Measurements from ENCODE around the gene CDC123.
"Not testable (repeated sequence)": the region's sequence is repeated elsewhere in the genome, so short reads cannot be mapped to it uniquely, and the experiment has no call there.

Gene CDC123

DNA sequence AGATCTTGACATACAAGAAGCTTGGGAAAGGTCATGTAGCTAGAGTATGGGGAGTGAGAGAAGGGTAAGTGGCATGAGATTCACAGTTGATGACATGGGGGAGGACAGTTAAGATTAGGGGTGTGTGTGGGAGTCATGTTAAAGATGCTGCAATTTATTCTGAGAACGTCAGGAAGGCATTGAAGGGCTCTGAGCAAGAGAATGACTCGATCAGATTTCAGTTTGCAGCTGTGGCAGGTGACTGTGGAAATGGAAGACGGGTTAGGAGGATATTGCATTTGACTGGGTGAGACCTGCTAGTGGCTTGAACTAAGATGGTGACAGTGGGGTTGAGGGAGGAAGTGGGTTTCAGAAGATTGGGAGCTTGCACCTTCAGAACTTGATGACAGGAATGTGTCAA, 5.6 kb downstream of the CDC123 start:
- TF ChIP-seq GATA1 (IDR thresholded peaks at IDR 0.05; ENCODE audit: low read depth, low read length) (no peak), POLR2A (IDR thresholded peaks at IDR 0.05; ENCODE audit: low read length) (no peak)
- no peak for DNase-seq

DNA sequence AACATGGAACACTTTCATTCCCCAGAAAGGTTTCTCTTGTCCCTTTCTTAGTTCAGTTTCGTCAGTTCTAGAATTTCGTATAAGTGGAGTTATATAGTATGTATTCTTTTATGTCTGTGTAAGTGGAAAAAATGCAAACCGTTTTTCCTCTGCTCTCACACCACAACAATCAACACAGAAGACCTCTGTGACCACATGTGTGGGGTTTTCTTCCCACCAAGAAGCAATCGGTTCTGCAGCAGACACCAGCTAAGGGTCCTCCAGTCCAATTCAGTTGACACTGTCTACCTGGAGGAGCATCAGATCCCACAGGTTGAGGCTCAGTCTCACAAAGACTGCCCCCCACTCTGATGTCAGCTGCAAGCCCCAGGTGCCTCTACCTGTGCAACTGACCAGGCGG, 6.2 kb downstream of the CDC123 start:
- TF ChIP-seq GATA1 (IDR thresholded peaks at IDR 0.05; ENCODE audit: low read depth, low read length) (no peak), POLR2A (IDR thresholded peaks at IDR 0.05; ENCODE audit: low read length) (no peak)
- DNase-seq, result no peak

DNA sequence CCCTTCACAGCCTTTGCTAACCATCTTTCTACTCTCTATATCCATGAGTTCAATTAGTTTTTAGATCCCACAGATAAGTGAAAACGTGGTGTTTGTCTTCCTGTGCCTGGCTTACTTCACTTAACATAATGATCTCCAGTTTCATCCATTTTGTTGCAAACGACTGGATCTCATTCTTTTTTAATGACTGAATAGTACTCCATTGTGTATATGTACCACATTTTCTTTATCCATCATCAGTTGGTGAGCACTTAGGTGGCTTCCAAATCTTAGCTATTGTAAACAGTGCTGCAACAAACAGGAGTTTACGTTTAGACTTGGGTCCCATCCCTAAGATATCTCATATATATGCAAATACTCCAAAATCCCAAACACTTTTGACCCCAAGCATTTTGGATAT, 9.1 kb downstream of the CDC123 start:
- TF ChIP-seq GATA1 (IDR thresholded peaks at IDR 0.05; ENCODE audit: low read depth, low read length) (no peak), POLR2A (IDR thresholded peaks at IDR 0.05; ENCODE audit: low read length) (no peak)
- no peak for DNase-seq

DNA sequence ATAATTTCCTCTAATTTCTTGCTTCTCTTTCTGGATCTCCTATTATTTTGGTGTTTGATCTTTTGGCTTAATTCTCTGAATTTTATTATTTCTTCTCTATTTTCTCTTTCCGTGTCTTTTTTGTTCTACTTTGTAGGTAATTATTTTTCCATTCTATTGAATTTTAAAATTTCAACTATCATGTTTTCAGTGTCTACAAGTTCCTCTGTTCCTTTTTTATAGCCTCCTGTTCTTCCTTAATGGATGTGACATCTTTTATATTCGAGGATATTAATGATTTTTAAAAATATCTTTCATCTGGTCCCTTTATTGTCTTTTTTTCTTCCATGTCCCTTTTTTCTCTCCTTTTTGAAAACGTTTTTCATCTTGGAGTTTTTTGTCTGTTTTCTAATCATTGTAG, 11.1 kb downstream of the CDC123 start:
- no peak for DNase-seq
- TF ChIP-seq GATA1 (IDR thresholded peaks at IDR 0.05; ENCODE audit: low read depth, low read length) (no peak), POLR2A (IDR thresholded peaks at IDR 0.05; ENCODE audit: low read length) (no peak)

DNA sequence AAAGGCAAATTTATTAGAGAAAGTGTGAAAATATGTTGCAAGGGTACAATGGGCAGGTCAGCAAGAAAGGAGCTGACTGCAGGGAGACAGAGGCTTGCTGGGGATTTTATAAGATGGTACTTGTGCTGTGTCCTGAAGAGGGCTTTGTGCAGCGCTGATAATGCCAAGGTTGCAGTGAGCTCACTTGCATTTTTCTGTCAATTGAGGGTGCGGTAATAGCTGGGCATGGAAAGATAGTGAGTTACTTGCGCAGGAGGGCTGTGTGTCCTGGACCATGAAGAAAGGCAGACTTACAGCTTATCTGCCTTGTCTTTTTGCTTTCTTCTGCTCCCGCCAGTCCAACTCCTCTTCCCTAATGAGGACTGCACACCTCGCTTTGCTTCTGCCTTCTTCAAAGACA, 12.5 kb downstream of the CDC123 start:
- TF ChIP-seq POLR2A (IDR thresholded peaks at IDR 0.05; ENCODE audit: low read length) (peak; percentile 50), GATA1 (IDR thresholded peaks at IDR 0.05; ENCODE audit: low read depth, low read length) (no peak)
- peak; percentile 15 to 57 for DNase-seq

DNA sequence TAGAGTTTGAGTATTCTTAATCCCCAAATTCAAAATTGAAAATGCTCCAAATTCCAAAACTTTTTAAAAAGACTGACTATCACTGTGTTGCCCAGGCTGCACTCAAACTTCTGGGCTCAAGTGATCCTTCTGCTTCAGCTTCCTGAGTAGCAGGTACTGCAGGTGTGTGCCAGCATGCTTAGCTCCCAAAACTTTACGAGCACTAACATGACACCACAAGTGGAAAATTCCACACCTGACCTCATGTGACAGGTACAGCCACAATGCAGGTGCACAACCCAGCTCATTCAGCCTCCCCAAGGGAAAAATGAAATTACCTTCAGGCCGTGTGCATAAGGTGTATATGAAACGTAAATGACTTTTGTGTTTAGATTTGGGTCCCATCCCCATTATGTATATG, 16.5 kb downstream of the CDC123 start:
- TF ChIP-seq POLR2A (IDR thresholded peaks at IDR 0.05; ENCODE audit: low read length) (no peak), GATA1 (IDR thresholded peaks at IDR 0.05; ENCODE audit: low read depth, low read length) (no peak)
- no peak for DNase-seq

DNA sequence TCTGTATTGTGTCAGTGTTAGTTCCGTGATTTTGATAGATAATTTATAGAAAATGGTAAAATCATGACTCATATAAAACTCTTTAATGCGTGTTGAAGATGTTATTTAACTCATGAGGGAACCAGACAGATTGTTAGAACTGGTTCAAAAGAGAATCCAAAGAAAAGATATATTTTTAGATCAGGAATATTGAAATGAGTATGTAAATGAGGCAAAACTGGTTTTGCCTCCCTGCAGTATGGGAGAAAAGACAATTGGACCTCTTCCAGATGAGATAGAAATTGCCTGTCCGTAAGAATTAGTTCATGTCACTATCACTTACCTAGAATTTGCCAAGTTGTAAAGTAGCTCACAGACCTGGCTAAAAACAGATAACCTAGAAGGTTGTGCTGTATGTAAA, 17.6 kb downstream of the CDC123 start:
- no peak for TF ChIP-seq GATA1 (IDR thresholded peaks at IDR 0.05; ENCODE audit: low read depth, low read length)
- TF ChIP-seq POLR2A (IDR thresholded peaks at IDR 0.05; ENCODE audit: low read length), result no peak
- no peak for DNase-seq

DNA sequence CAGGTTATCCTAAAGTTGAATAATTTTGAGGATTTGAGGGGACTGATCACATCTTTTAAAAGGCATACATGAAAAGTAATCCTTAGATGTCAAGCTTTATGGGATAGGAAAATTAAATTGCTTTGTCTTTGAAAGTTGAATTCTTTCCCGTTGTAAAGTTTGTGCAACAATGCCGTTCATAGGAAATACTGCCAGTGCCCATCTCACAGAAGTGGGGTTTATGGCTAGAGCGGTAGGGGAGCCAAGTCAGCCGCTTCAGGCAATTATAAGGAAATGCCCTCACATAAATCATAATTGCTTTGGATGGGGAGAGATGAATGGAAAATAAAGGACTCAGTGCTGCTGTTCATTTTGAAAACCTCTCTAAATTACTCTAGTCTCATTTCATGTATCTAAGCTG, 18.1 kb downstream of the CDC123 start:
- TF ChIP-seq GATA1 (IDR thresholded peaks at IDR 0.05; ENCODE audit: low read depth, low read length) (no peak), POLR2A (IDR thresholded peaks at IDR 0.05; ENCODE audit: low read length) (no peak)
- no peak for DNase-seq

DNA sequence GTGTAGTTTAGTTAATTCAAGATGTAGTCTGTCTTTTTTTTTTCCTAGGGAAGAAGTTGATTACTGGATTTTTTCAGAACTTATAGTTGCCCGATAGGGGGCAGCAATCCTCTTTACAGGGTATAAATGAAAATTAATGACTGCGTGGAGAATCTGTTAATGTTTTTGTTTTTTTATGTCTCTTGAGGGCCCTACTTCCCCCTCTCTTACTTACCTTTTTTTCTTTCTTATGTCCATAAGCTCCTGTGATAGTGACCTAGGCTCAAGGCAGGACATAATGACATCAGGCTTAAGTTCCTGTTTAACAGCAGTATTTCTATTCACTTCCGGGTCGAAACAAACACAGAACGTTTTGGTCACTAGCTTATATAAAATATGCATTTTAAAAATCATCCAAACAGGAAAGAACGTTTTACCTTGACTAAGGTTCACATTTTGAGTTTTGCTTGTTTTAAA, 18.8 kb downstream of the CDC123 start:
- DNase-seq, result peak; percentile 73 to 85

DNA sequence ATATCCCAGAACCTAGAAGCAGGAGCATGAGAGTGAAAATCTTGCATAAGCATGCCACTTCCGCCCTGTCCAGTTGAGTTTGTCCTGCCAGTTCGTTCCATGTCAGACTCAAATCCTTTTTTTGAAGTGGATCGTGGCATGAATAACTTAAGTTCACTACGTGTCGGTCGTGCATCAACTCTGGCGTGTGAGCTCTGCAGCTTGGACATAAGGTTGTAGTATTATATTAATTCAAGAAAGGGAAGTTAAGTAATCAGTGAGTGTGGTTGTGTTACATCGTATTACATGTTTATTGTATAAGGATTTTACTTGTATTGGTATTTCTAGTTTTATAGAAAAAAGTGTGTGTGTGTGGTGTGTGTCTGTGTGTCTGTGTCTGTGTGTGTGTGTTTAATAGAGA, 23.0 kb downstream of the CDC123 start:
- no peak for DNase-seq
- TF ChIP-seq POLR2A (IDR thresholded peaks at IDR 0.05; ENCODE audit: low read length), result no peak
- TF ChIP-seq GATA1 (IDR thresholded peaks at IDR 0.05; ENCODE audit: low read depth, low read length), result no peak

More for the DNA sequence above, 18.8 kb downstream of the CDC123 start:
- TF ChIP-seq GATA1 (IDR thresholded peaks at IDR 0.05; ENCODE audit: low read depth, low read length), result no peak

DNA sequence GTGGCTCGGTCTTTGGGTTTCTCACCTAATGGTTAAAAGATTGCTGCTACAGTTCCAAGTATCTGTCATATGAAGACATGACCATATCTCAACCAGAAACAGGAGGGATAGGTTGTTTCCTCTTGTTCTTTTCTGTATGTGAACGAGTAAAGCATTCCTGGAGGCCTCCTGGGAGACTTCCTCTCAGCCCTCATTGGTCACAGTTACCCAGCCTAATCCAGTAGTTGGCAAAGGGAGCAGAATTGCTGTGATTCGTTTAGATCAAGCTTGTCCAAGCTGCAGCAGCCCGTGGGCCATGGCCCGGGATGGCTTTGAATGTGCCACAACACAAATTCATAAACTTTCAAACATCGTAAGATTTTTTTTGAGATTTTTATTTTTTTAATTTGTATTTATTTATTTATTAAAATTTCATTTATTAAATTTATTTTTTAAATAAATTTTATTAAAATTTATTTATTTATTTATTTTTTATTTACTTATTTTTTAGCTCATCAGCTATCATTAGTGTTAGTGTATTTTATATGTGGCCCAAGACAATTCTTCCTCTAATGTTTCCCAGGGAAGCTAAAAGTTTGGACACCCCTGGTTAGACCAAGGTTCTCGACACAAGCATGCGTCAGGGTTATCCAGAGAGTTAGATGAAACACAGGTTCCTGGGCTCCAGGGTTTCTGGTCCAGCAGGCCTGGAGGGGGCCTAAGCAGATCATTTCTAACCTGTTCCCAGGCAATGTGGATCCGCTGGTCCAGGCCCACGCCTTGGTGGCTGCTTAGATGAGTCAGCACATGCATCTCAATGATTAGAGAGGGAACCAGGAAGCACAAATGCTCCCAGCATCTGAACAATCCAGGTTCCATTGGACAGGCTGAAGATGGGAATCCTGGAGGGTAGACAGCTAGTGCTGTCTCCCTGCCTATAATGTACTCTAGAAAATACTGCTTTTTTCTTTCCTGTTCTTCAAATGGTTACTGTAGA, 25.6 kb downstream of the CDC123 start:
- peak; percentile 25 to 47 for DNase-seq
- no peak for TF ChIP-seq POLR2A (IDR thresholded peaks at IDR 0.05; ENCODE audit: low read length)
- no peak for TF ChIP-seq GATA1 (IDR thresholded peaks at IDR 0.05; ENCODE audit: low read depth, low read length)

DNA sequence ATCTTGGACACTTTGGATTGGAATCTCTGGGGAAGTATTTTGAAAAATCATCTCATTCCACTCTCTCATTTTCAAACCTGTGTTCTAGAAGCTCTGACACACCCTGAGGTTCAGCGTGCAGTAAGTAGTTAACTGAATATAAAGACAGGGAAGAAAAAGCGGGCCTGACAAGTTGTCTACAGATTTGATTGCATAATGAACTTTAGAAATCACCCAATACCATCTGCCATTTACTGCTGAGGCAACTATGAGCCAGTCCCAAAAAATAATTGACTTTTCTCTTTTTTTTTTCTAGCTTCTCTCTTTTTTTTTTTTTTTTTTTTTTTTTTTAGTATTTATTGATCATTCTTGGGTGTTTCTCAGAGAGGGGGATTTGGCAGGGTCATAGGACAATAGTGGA, 29.5 kb downstream of the CDC123 start:
- no peak for TF ChIP-seq POLR2A (IDR thresholded peaks at IDR 0.05; ENCODE audit: low read length)
- no peak for TF ChIP-seq GATA1 (IDR thresholded peaks at IDR 0.05; ENCODE audit: low read depth, low read length)
- DNase-seq, result no peak

DNA sequence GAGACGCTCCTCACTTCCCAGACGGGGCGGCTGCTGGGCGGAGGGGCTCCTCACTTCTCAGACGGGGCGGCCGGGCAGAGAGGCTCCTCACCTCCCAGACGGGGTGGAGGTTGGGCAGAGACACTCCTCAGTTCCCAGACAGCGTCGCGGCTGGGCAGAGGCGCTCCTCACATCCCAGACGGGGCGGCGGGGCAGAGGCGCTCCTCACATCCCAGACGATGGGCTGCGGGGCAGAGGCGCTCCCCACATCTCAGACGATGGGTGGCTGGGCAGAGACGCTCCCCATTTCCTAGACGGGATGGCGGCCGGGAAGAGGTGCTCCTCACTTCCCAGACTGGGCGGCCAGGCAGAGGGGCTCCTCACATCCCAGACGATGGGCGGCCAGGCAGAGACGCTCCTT, 30.4 kb downstream of the CDC123 start:
- not testable (repeated sequence) for DNase-seq

DNA sequence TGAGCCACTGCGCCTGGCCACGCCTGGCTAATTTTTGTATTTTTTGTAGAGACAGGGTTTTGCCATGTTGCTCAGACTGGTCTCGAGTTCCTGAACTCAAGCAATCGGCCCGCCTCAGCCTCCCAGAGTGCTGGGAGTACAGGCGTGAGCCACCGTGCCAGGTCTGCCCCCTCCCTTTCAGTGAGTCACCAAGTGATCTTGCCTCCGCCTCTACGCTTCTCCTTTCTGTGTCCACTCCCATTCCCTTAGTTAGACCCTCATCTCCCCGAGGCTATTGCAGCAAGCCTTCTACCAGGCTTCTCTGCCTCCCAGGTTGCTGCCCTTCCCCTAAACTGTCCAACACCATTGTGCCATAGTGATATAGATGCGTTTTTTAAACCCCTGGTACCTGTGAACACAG, 32.9 kb downstream of the CDC123 start:
- no peak for DNase-seq

DNA sequence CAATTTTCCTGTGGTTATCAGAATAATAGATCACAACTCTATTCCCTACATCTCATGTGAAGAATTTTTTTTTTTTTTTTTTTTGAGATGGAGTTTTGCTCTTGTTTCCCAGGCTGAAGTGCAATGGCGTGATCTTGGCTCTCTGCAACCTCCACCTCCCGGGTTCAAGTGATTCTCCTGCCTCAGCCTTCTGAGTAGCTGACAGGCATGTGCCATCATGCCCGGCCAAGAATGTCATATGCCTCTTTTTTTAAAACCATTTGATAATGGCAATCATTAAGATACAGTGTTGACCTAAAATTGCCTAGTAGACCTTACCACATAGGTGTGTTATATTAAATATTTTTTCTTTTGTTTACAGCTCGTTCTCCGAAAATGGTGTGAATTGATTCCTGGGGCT, 38.7 kb downstream of the CDC123 start:
- DNase-seq, result not testable (repeated sequence)

More for the DNA sequence above, 32.9 kb downstream of the CDC123 start:
- TF ChIP-seq GATA1 (IDR thresholded peaks at IDR 0.05; ENCODE audit: low read depth, low read length) (no peak), POLR2A (IDR thresholded peaks at IDR 0.05; ENCODE audit: low read length) (no peak)
